ENCODE data around the gene SMC6.

SMC6 gene

DNA sequence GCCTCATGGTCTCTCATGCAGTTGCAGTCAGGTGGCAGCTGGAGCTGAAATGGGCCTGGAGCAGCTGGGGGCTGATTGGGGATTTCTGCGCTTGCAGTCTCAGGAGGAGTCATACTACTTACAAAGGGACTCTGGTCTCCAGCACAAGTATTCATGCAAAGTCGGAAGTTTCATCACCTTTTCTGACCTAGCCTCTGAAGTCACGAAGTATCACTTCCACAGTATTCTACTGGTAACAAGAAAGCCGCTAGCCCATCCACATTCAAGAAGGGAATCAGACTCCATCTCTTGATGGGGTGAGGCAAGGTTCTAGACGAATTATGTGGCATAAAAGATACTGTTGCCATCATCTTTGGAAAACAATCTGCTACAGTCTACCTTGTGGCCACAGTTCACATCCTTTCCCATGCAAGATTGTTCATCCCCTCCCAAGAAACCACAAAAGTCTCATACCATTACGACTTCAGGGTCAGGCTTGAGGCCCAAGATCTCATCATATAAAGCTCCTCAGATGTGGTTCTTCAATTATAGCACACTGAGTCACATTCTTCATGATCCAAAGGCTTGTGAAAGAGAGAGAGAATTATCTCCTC, 95.3 kb downstream of the SMC6 start:
- Histone ChIP-seq H3K9me3 (ENCODE audit: control insufficient read depth, low read length) (no peaks in the 10 kb centered on the region), H3K36me3 (ENCODE audit: control insufficient read depth, insufficient read depth, low read length) (no peaks in the 10 kb centered on the region), H3K27me3 (ENCODE audit: control insufficient read depth, insufficient read depth, low read length, poor library complexity, severe bottlenecking) (no peaks in the 10 kb centered on the region), H3K4me1 (ENCODE audit: control insufficient read depth, insufficient read depth, low read length) (no peaks in the 10 kb centered on the region), H3K27ac (ENCODE audit: insufficient read depth, low read depth, low read length, poor library complexity, severe bottlenecking) (no peak overlapping the region), H3K4me3 (ENCODE audit: insufficient read depth, low read depth, low read length) (no peak overlapping the region)
- WGBS, 2 experiments, result 86 to 89% methylated on average over 6 of the region's 6 CpGs

DNA sequence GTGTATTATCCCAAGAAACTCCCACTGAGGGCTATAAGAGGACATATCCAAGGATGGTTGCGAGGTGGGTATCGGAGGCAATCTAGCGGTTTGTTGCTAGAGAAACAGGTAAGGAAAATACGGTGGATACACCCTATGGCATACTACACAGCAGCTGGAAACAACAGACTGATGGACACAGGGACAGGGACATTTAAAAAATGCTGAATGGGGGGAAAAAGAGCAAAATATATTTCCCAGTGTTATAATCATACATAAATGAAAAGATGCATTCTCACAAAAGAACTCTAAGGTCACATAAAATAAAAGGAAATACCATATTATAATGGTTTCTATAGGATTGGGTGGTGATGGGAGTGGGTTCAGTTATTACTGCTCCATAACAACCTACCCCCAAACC, 95.9 kb downstream of the SMC6 start:
- WGBS, 2 experiments, result 91 to 95% methylated on average over 4 of the region's 4 CpGs
- Histone ChIP-seq H3K4me3 (ENCODE audit: insufficient read depth, low read depth, low read length) (no peak overlapping the region), H3K27me3 (ENCODE audit: control insufficient read depth, insufficient read depth, low read length, poor library complexity, severe bottlenecking) (no peaks in the 10 kb centered on the region), H3K9me3 (ENCODE audit: control insufficient read depth, low read length) (no peaks in the 10 kb centered on the region), H3K4me1 (ENCODE audit: control insufficient read depth, insufficient read depth, low read length) (no peaks in the 10 kb centered on the region), H3K27ac (ENCODE audit: insufficient read depth, low read depth, low read length, poor library complexity, severe bottlenecking) (no peak overlapping the region), H3K36me3 (ENCODE audit: control insufficient read depth, insufficient read depth, low read length) (no peaks in the 10 kb centered on the region)

GRCh38 chr2:17652681-17653394, 100.8 kb downstream of the SMC6 start:
- WGBS, 2 experiments, result 83 to 84% methylated on average over 9 of the region's 9 CpGs
- Histone ChIP-seq H3K4me1 (ENCODE audit: control insufficient read depth, insufficient read depth, low read length) (no peaks in the 10 kb centered on the region), H3K9me3 (ENCODE audit: control insufficient read depth, low read length) (no peaks in the 10 kb centered on the region), H3K27me3 (ENCODE audit: control insufficient read depth, insufficient read depth, low read length, poor library complexity, severe bottlenecking) (no peaks in the 10 kb centered on the region), H3K4me3 (ENCODE audit: insufficient read depth, low read depth, low read length) (no peak overlapping the region), H3K27ac (ENCODE audit: insufficient read depth, low read depth, low read length, poor library complexity, severe bottlenecking) (no peak overlapping the region), H3K36me3 (ENCODE audit: control insufficient read depth, insufficient read depth, low read length) (peaks cover 5% of the 10 kb centered on the region)

DNA sequence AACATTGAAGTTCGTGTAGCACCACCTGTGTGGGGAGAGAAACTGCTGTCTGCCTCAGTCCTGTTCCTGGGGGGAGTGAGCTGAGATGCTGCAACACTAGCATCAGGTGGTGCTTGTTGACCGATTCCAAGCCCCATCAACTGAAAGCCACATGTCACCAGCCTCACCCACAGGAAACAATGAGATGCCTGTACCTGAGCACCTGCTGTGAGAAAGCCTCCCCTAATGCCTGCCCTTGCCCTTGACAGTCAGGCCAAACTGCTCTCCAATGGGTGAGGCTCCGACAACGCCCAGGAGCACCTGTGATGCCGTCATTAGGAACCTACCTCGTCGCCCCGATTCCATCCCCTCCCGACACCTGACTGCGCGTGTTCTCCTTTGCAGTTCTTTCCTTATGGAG, 104.6 kb downstream of the SMC6 start:
- Histone ChIP-seq H3K9me3 (ENCODE audit: control insufficient read depth, low read length) (no peaks in the 10 kb centered on the region), H3K27me3 (ENCODE audit: control insufficient read depth, insufficient read depth, low read length, poor library complexity, severe bottlenecking) (no peaks in the 10 kb centered on the region), H3K27ac (ENCODE audit: insufficient read depth, low read depth, low read length, poor library complexity, severe bottlenecking) (no peak overlapping the region), H3K4me3 (ENCODE audit: insufficient read depth, low read depth, low read length) (no peak overlapping the region), H3K36me3 (ENCODE audit: control insufficient read depth, insufficient read depth, low read length) (peaks cover 5% of the 10 kb centered on the region), H3K4me1 (ENCODE audit: control insufficient read depth, insufficient read depth, low read length) (no peaks in the 10 kb centered on the region)
- WGBS, 2 experiments, result 95 to 96% methylated on average over 11 of the region's 11 CpGs

DNA sequence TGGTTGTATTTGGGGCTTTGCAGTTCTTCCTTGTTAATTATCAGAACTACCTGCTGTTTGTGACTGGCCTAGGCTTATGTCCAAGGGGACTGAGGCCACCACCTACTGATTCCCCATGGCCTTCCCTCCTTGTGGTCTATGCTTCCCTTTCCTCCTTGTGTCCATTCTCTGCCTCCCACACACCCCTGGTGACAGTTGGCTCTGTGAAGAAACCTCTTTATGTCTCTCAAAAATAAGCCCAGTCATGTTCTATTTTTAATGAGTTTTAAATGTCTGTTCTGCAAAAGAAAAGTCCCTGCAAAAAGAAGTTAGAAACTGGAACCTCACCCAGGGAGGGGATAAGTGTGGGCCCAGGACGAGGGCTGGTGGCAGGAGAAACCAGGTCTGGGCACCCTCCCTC, 105.0 kb downstream of the SMC6 start:
- no peaks in the 10 kb centered on the region for H3K9me3 ChIP-seq (ENCODE audit: control insufficient read depth, low read length)
- no peaks in the 10 kb centered on the region for H3K27me3 ChIP-seq (ENCODE audit: control insufficient read depth, insufficient read depth, low read length, poor library complexity, severe bottlenecking)
- H3K4me3 ChIP-seq (ENCODE audit: insufficient read depth, low read depth, low read length), result no peak overlapping the region
- WGBS, 2 experiments, result 87 to 97% methylated on average over 1 of the region's 1 CpG
- H3K4me1 ChIP-seq (ENCODE audit: control insufficient read depth, insufficient read depth, low read length), result no peaks in the 10 kb centered on the region
- no peak overlapping the region for H3K27ac ChIP-seq (ENCODE audit: insufficient read depth, low read depth, low read length, poor library complexity, severe bottlenecking)
- H3K36me3 ChIP-seq (ENCODE audit: control insufficient read depth, insufficient read depth, low read length), result peaks cover 5% of the 10 kb centered on the region

DNA sequence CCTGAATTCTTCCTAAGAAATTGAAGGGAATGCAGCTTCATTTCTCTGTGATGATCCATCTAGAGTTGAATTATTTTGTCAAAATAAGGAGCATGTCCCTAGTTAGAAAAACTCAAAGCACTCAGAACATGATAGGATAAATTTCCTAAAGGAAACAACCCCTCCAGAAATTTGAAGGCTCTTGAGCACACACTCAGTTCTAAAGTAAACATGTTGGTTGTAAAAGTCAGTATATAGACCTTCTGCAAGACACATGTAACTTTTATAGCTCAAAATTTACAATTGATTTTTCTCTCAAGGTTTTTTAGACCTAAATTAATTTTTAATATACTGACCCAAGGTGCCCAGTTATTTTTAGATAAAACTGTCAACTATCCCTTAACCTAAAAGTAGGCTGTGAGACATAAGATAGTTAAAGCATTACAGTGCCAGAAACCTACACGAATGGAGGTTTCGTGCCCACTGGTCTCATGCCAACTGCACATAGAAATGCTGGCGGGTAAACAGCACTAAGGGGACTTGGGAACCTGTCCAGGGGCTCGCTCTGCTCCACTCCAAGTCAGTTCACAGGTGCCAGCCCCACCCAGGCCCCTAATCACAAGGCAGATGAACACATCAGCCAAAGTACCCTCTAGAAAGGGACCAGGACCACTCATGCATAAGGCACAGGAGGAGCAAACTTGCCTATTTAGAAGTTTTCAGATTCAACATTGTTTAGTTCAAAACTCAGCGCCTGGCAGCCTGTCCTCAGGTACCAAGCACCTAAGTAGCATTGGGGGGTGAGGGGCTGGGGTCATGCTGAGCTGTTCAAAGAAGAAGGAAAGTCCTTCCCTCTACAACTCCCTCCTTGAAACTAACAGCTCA, 106.5 kb downstream of the SMC6 start:
- no peak overlapping the region for H3K4me3 ChIP-seq (ENCODE audit: insufficient read depth, low read depth, low read length)
- WGBS, 2 experiments, result 90 to 93% methylated on average over 5 of the region's 5 CpGs
- H3K9me3 ChIP-seq (ENCODE audit: control insufficient read depth, low read length), result no peaks in the 10 kb centered on the region
- no peaks in the 10 kb centered on the region for H3K27me3 ChIP-seq (ENCODE audit: control insufficient read depth, insufficient read depth, low read length, poor library complexity, severe bottlenecking)
- H3K36me3 ChIP-seq (ENCODE audit: control insufficient read depth, insufficient read depth, low read length), result peaks cover 5% of the 10 kb centered on the region
- H3K27ac ChIP-seq (ENCODE audit: insufficient read depth, low read depth, low read length, poor library complexity, severe bottlenecking), result no peak overlapping the region
- H3K4me1 ChIP-seq (ENCODE audit: control insufficient read depth, insufficient read depth, low read length), result no peaks in the 10 kb centered on the region

- Histone ChIP-seq H3K27ac (ENCODE audit: insufficient read depth, low read depth, low read length, poor library complexity, severe bottlenecking) (no peak overlapping the region), H3K4me3 (ENCODE audit: insufficient read depth, low read depth, low read length) (no peak overlapping the region), H3K27me3 (ENCODE audit: control insufficient read depth, insufficient read depth, low read length, poor library complexity, severe bottlenecking) (no peaks in the 10 kb centered on the region), H3K9me3 (ENCODE audit: control insufficient read depth, low read length) (no peaks in the 10 kb centered on the region), H3K36me3 (ENCODE audit: control insufficient read depth, insufficient read depth, low read length) (peaks cover 5% of the 10 kb centered on the region), H3K4me1 (ENCODE audit: control insufficient read depth, insufficient read depth, low read length) (no peaks in the 10 kb centered on the region)
- 21 to 22% methylated on average over 3 of the region's 3 CpGs for WGBS, 2 experiments
Measured at GRCh38 chr2:17646081-17646554, 107.5 kb downstream of the SMC6 start.

- Histone ChIP-seq H3K36me3 (ENCODE audit: control insufficient read depth, insufficient read depth, low read length) (peaks cover 5% of the 10 kb centered on the region), H3K4me3 (ENCODE audit: insufficient read depth, low read depth, low read length) (no peak overlapping the region), H3K9me3 (ENCODE audit: control insufficient read depth, low read length) (no peaks in the 10 kb centered on the region), H3K27me3 (ENCODE audit: control insufficient read depth, insufficient read depth, low read length, poor library complexity, severe bottlenecking) (no peaks in the 10 kb centered on the region), H3K4me1 (ENCODE audit: control insufficient read depth, insufficient read depth, low read length) (no peaks in the 10 kb centered on the region), H3K27ac (ENCODE audit: insufficient read depth, low read depth, low read length, poor library complexity, severe bottlenecking) (peak overlapping the region; percentile 38)
- WGBS, 2 experiments, result 90 to 93% methylated on average over 4 of the region's 4 CpGs
Measured at GRCh38 chr2:17644997-17645720, 108.5 kb downstream of the SMC6 start.

DNA sequence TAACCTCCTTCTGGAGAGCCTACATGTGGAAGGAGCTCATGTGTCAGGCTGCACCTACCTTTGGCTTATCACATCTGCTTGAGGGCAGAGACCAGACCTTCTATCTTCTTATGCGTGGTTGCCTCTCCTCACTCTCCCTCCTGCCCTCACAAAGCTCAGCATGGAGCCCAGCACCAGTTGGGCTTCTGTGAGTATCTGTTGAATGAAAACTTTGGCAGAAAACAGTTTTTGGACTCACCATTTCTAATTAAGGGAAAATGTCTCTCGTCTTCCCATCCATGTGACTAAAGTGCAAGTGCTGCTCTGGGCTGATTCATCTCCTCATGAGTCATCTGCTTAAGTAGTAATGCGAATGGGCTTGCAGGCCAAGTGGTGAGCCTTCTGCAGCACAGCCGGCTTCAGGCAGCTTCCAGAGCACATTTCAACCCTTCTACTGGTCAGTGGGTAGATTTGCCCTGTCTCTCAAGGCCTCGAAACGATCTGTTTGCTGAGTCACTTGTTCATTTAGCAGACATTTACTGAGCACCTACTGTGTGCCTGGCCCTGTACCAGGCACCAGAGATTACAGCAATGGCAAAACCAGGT, 110.5 kb downstream of the SMC6 start:
- Histone ChIP-seq H3K4me1 (ENCODE audit: control insufficient read depth, insufficient read depth, low read length) (no peaks in the 10 kb centered on the region), H3K27me3 (ENCODE audit: control insufficient read depth, insufficient read depth, low read length, poor library complexity, severe bottlenecking) (no peaks in the 10 kb centered on the region), H3K27ac (ENCODE audit: insufficient read depth, low read depth, low read length, poor library complexity, severe bottlenecking) (no peak overlapping the region), H3K9me3 (ENCODE audit: control insufficient read depth, low read length) (no peaks in the 10 kb centered on the region), H3K4me3 (ENCODE audit: insufficient read depth, low read depth, low read length) (no peak overlapping the region), H3K36me3 (ENCODE audit: control insufficient read depth, insufficient read depth, low read length) (no peaks in the 10 kb centered on the region)
- 92 to 94% methylated on average over 6 of the region's 6 CpGs for WGBS, 2 experiments

Data from ectodermal cell (in vitro differentiated cells).